Eye (tissue), 1 donor: Measurements from ENCODE around the gene NBPF1.
"Not testable (repeated sequence)": the region's sequence is repeated elsewhere in the genome, so short reads cannot be mapped to it uniquely, and the experiment has no call there.

Experiments used
- DNase-seq: peaks from one replicate; pipeline ENCODE4 v3.0.0-alpha.2; 2015

NBPF1 gene

GRCh38 chr1:16613185-16614147, at the start of gene NBPF1:
NBPF1 (minus strand) TSS chr1:16613564.
- DNase-seq = peak; percentile 100

- DNase-seq = not testable (repeated sequence)
Observed at GRCh38 chr1:16658234-16658633, 44.9 kb upstream of the NBPF1 start.

GRCh38 chr1:16656981-16657683, 43.8 kb upstream of the NBPF1 start:
- not testable (repeated sequence) for DNase-seq

GRCh38 chr1:16656574-16656973, 43.2 kb upstream of the NBPF1 start:
- DNase-seq = not testable (repeated sequence)

GRCh38 chr1:16651560-16651959, 38.2 kb upstream of the NBPF1 start:
- not testable (repeated sequence) for DNase-seq

- not testable (repeated sequence) for DNase-seq
Observed at GRCh38 chr1:16649960-16650359, 36.6 kb upstream of the NBPF1 start.

GRCh38 chr1:16649390-16649789, 36.0 kb upstream of the NBPF1 start:
- DNase-seq = not testable (repeated sequence)

- DNase-seq = not testable (repeated sequence)
Observed at GRCh38 chr1:16648756-16649155, 35.4 kb upstream of the NBPF1 start.

GRCh38 chr1:16648250-16648649, 34.9 kb upstream of the NBPF1 start:
- peak; percentile 30 for DNase-seq

GRCh38 chr1:16647179-16648176, 34.1 kb upstream of the NBPF1 start:
- not testable (repeated sequence) for DNase-seq

GRCh38 chr1:16646716-16647115, 33.4 kb upstream of the NBPF1 start:
- DNase-seq = not testable (repeated sequence)

GRCh38 chr1:16646061-16646664, 32.8 kb upstream of the NBPF1 start:
- DNase-seq = not testable (repeated sequence)

GRCh38 chr1:16645271-16646060, 32.1 kb upstream of the NBPF1 start:
- DNase-seq = not testable (repeated sequence)

GRCh38 chr1:16644482-16645270, 31.3 kb upstream of the NBPF1 start:
- peak; percentile 100 for DNase-seq

- DNase-seq = no peak
Observed at GRCh38 chr1:16644193-16644481, 30.8 kb upstream of the NBPF1 start.

GRCh38 chr1:16643476-16644192, 30.3 kb upstream of the NBPF1 start:
- not testable (repeated sequence) for DNase-seq

- not testable (repeated sequence) for DNase-seq
Observed at GRCh38 chr1:16643001-16643411, 29.6 kb upstream of the NBPF1 start.

GRCh38 chr1:16642025-16642966, 28.9 kb upstream of the NBPF1 start:
- not testable (repeated sequence) for DNase-seq
